HCT116 (cell line): ENCODE results near the gene ACACA. TPM values are rescaled to one million over a fixed set of nuclear protein-coding genes. Genes with fewer than 3 reads are reported as not detected.

Experiments
- ATAC-seq: fragments of 200-7000 bp; cut with Tn5 transposase; 2 replicates; pipeline ENCODE4 v1.9.1; 2020; ENCODE audit warnings: mild to moderate bottlenecking, moderate library complexity
- BruUV-seq: library from RNA; stranded (reverse); fragments of 400-500 nt; replicated peaks from 2 replicates; lab custom pipeline; 2021; lab: Mats Ljungman, UMichigan
- CTCF ChIA-PET: fragments of 300-600 bp; sonication (Branson Sonifier 250); formaldehyde crosslinking; loops from one replicate; lab custom pipeline; 2021; ENCODE audit warnings: antibody characterized with exemption; lab: Charles Lee
- POLR2A ChIA-PET: fragments of 300-600, 350-600 bp; sonication (Branson Sonifier 250); formaldehyde crosslinking; loops from one replicate; lab custom pipeline; 2021; ENCODE audit warnings: antibody characterized with exemption; lab: Charles Lee
- RAD21 ChIA-PET, 2 experiments: fragments of 300-600 bp; sonication (Branson Sonifier 250); formaldehyde crosslinking; loops; one replicate each; lab custom pipeline; 2023; ENCODE audit warnings: low total read pairs in 2 of 2; ENCODE audit not compliant: uncharacterized antibody in 2 of 2, unreplicated experiment in 2 of 2, low non-redundant PET in 1 of 2; lab: Charles Lee
- DNase-seq: peaks from one replicate; pipeline ENCODE4 v3.0.0-alpha.2; 2010; ENCODE audit warnings: low read depth, low spot score
- H2AFZ ChIP-seq: fragments of 200-600 bp; shearing (Covaris generic), sonication (generic); 2 replicates; pipeline ENCODE4 v1.6.1; 2017; ENCODE audit warnings: low read depth, mixed run types, mixed read lengths, antibody characterized with exemption, low read length; ENCODE audit not compliant: poor library complexity, severe bottlenecking
- H3K27ac ChIP-seq: 2 replicates; pipeline ENCODE4 v1.5.1; 2012; ENCODE audit warnings: low read depth, low read length
- H3K27me3 ChIP-seq: fragments of 200-600 bp; sonication (generic); 2 replicates; pipeline ENCODE4 v1.6.1; 2016; ENCODE audit warnings: mixed run types, low read length, mixed read lengths; ENCODE audit not compliant: insufficient read depth
- H3K36me3 ChIP-seq, 2 experiments: fragments of 200-500 bp in 1 of 2; fragments of 200-600 bp in 1 of 2; sonication (Bioruptor generic) in 1 of 2; sonication (generic) in 1 of 2; 2 replicates each; pipeline versions ENCODE4 v1.5.1 to v1.6.1; 2014 to 2016; ENCODE audit warnings: low read length in 2 of 2, inconsistent platforms in 1 of 2, mixed read lengths in 1 of 2, mixed run types in 1 of 2; ENCODE audit not compliant: insufficient read depth in 2 of 2, control insufficient read depth in 1 of 2
- H3K4me1 ChIP-seq, 2 experiments: fragments of 200-600 bp in 1 of 2; sonication (generic) in 1 of 2; 2 replicates each; pipeline versions ENCODE4 v1.5.1 to v1.6.1; 2012 to 2017; ENCODE audit warnings: low read length in 2 of 2, inconsistent platforms in 1 of 2, mild to moderate bottlenecking in 1 of 2, mixed read lengths in 1 of 2, mixed run types in 1 of 2, moderate library complexity in 1 of 2; ENCODE audit not compliant: insufficient read depth in 2 of 2, control insufficient read depth in 1 of 2
- H3K4me2 ChIP-seq: fragments of 200-600 bp; sonication (generic); 2 replicates; pipeline ENCODE4 v1.6.1; 2017; ENCODE audit warnings: mixed run types, low read length, mixed read lengths
- H3K4me3 ChIP-seq, 2 experiments: fragments of 200-600 bp in 1 of 2; sonication (generic) in 1 of 2; replicated peaks in 1 of 2; 2 replicates each; pipeline ENCODE4 v1.5.1; 2011 to 2016; ENCODE audit warnings: low read length in 2 of 2, control low read depth in 1 of 2, low read depth in 1 of 2, mild to moderate bottlenecking in 1 of 2, mixed read lengths in 1 of 2, mixed run types in 1 of 2
- H3K79me2 ChIP-seq: fragments of 200-600 bp; sonication (generic); 2 replicates; pipeline ENCODE4 v1.6.1; 2017; ENCODE audit warnings: mild to moderate bottlenecking, mixed run types, low read length, moderate library complexity, mixed read lengths; ENCODE audit not compliant: insufficient read depth
- H3K9ac ChIP-seq: fragments of 200-600 bp; sonication (generic); 2 replicates; pipeline ENCODE4 v1.6.1; 2016; ENCODE audit warnings: low read length, mixed read lengths
- H3K9me2 ChIP-seq: fragments of 200-600 bp; sonication (generic), shearing (Covaris generic); 2 replicates; pipeline ENCODE4 v1.6.1; 2017; ENCODE audit warnings: mixed run types, mild to moderate bottlenecking, moderate library complexity; ENCODE audit not compliant: insufficient read depth
- H3K9me3 ChIP-seq, 2 experiments: fragments of 200-500 bp in 1 of 2; fragments of 200-600 bp in 1 of 2; sonication (Bioruptor generic) in 1 of 2; sonication (generic) in 1 of 2; 2 replicates each; pipeline ENCODE4 v1.6.1; 2014 to 2017; ENCODE audit warnings: low read length in 2 of 2, mixed read lengths in 2 of 2, inconsistent platforms in 1 of 2, low read depth in 1 of 2, mild to moderate bottlenecking in 1 of 2, mixed run types in 1 of 2, moderate library complexity in 1 of 2; ENCODE audit not compliant: control insufficient read depth in 1 of 2, insufficient read depth in 1 of 2
- H4K20me1 ChIP-seq: fragments of 200-600 bp; sonication (generic), shearing (Covaris generic); 2 replicates; pipeline ENCODE4 v1.6.1; 2017; ENCODE audit warnings: mixed run types, mild to moderate bottlenecking, moderate library complexity; ENCODE audit not compliant: insufficient read depth
- CBX3 ChIP-seq: IDR thresholded peaks from 2 replicates; pipeline ENCODE4 v1.6.1; 2012; ENCODE audit warnings: low read depth
- ELF1 ChIP-seq: IDR thresholded peaks from 2 replicates; pipeline ENCODE4 v1.6.1; 2012; ENCODE audit warnings: low read depth, borderline replicate concordance
- EZH2 ChIP-seq: fragments of 200-600 bp; sonication (generic); IDR thresholded peaks from 2 replicates; pipeline ENCODE4 v1.6.1; 2017; ENCODE audit warnings: antibody characterized with exemption, mixed run types
- EZH2phosphoT487 ChIP-seq: fragments of 200-600 bp; IDR thresholded peaks from 2 replicates; pipeline ENCODE4 v1.6.1; 2018; ENCODE audit warnings: antibody characterized with exemption, borderline replicate concordance
- FOSL1 ChIP-seq: IDR thresholded peaks from 2 replicates; pipeline ENCODE4 v1.6.1; 2012; ENCODE audit warnings: low read depth
- POLR2A ChIP-seq: IDR thresholded peaks from 2 replicates; pipeline ENCODE4 v1.7.0; 2011; ENCODE audit warnings: borderline replicate concordance; ENCODE audit not compliant: insufficient read depth, insufficient read length; ENCODE audit errors: extremely low read depth
- POLR2AphosphoS5 ChIP-seq: IDR thresholded peaks from 2 replicates; pipeline ENCODE4 v1.6.1; 2011; ENCODE audit warnings: mild to moderate bottlenecking, low read depth, low read length, moderate library complexity
- RAD21 ChIP-seq: IDR thresholded peaks from 2 replicates; pipeline ENCODE4 v1.6.1; 2012; ENCODE audit warnings: low read depth, mild to moderate bottlenecking
- SIN3A ChIP-seq: IDR thresholded peaks from 2 replicates; pipeline ENCODE4 v1.6.1; 2012; ENCODE audit warnings: low read depth
- SP1 ChIP-seq: IDR thresholded peaks from 2 replicates; pipeline ENCODE4 v1.6.1; 2012; ENCODE audit warnings: low read depth
- SRF ChIP-seq: IDR thresholded peaks from 2 replicates; pipeline ENCODE4 v1.6.1; 2012; ENCODE audit warnings: low read depth
- TCF7L2 ChIP-seq: IDR thresholded peaks from 2 replicates; pipeline ENCODE4 v1.7.0; 2011; ENCODE audit warnings: borderline replicate concordance, inconsistent platforms; ENCODE audit not compliant: insufficient read depth, insufficient read length; ENCODE audit errors: extremely low read depth
- YY1 ChIP-seq: IDR thresholded peaks from 2 replicates; pipeline ENCODE4 v1.6.1; 2011; ENCODE audit warnings: low read length, low read depth, moderate library complexity, mild to moderate bottlenecking; ENCODE audit not compliant: insufficient replicate concordance; ENCODE audit errors: extremely low read depth
- ZFX ChIP-seq: fragments of 450-650 bp; IDR thresholded peaks from 2 replicates; pipeline ENCODE4 v1.6.1; 2017
- ZNF274 ChIP-seq: fragments of 200-500 bp; sonication (Bioruptor generic); IDR thresholded peaks from 2 replicates; pipeline ENCODE4 v1.6.1; 2014; ENCODE audit warnings: mild to moderate bottlenecking, low read depth, low read length, inconsistent platforms
- intact Hi-C: fragments of 100-400 bp; cut with micrococcal nuclease; formaldehyde crosslinking; loops from 2 replicates; pipeline ENCODE4 v1.10.0; 2022
- total RNA-seq: library from RNA; stranded (reverse); gene quantifications from one replicate; pipeline ENCODE4 v1.2.1, GENCODE V29; 2021; ENCODE audit not compliant: unreplicated experiment
- TF ChIP-seq, protein P1 (sequence below), 3 experiments: fragments of 200-600 bp in 1 of 3; sonication (generic) in 1 of 3; IDR thresholded peaks in 2 of 3; conservative IDR thresholded peaks in 1 of 3; 2 replicates each; pipeline ENCODE4 v1.5.1; 2012 to 2017; ENCODE audit warnings: low read depth in 2 of 3, low read length in 2 of 3, antibody characterized with exemption in 1 of 3, borderline replicate concordance in 1 of 3, control low read depth in 1 of 3, mild to moderate bottlenecking in 1 of 3, mixed read lengths in 1 of 3, mixed run types in 1 of 3, moderate library complexity in 1 of 3; ENCODE audit not compliant: insufficient read depth in 1 of 3
- TF ChIP-seq, protein P2 (sequence below): IDR thresholded peaks from 2 replicates; pipeline ENCODE4 v1.6.1; 2012
- TF ChIP-seq, protein P3 (sequence below): IDR thresholded peaks from 2 replicates; pipeline ENCODE4 v1.6.1; 2012; ENCODE audit warnings: low read depth
- TF ChIP-seq, protein P4 (sequence below): IDR thresholded peaks from 2 replicates; pipeline ENCODE4 v1.6.1; 2012
- TF ChIP-seq, protein P5 (sequence below): IDR thresholded peaks from 2 replicates; pipeline ENCODE4 v1.6.1; 2011; ENCODE audit warnings: mild to moderate bottlenecking, low read length, moderate library complexity; ENCODE audit not compliant: insufficient replicate concordance; ENCODE audit errors: extremely low read depth

Gene ACACA
- total RNA-seq, 1 experiment from 2014 or later, result 161 TPM

DNA sequence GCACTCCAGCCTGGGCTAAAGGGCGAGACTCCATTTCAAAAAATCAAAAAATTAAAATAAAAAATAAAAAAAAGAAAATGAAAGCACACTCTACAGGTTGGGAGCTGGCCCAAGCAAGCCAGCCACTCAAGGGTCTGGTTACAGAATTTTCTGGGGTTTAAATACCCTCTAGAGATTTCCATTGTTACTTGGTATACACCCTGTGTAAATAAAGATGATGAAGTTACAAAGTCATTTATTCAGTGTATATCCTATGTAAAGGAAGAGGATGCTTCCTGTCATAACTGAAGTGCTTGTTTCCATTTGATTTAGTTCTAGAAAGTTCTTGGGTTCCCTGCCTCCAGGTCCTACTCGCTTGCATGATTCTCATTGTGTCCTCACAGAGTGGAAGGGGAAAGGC lies 110.7 kb downstream of the ACACA start:
- no peaks in the 10 kb centered on the region for H3K36me3 ChIP-seq
- H3K9ac ChIP-seq, result no peak overlapping the region
- H3K4me3 ChIP-seq, result no peak overlapping the region
- ATAC-seq (no peak), DNase-seq (no peak)
- H3K4me2 ChIP-seq, result no peak overlapping the region
- no peaks in the 10 kb centered on the region for H3K9me3 ChIP-seq
- CTCF ChIA-PET, result interaction anchor here (0.6 kb wide), 1 partner anchor 79 kb away, joined by 6 read pairs; no protein-coding TSS in a partner anchor
- H4K20me1 ChIP-seq, result peaks cover 2% of the 10 kb centered on the region; the same call in 1 of the 2 replicates
- no peaks in the 10 kb centered on the region for H3K27me3 ChIP-seq
- H2AFZ ChIP-seq, result no peak overlapping the region
- peaks cover 69% of the 10 kb centered on the region for H3K79me2 ChIP-seq
- no peaks in the 10 kb centered on the region for H3K9me2 ChIP-seq
- no TSS peak for BruUV-seq
- H3K27ac ChIP-seq, result no peak overlapping the region
- peaks cover 25 to 38% of the 10 kb centered on the region in 2 experiments for H3K4me1 ChIP-seq
- intact Hi-C loops, result no loop called here
- no peak for TF ChIP-seq ZNF274
- no peak for TF ChIP-seq YY1
- no peak for TF ChIP-seq FOSL1
- no peak for TF ChIP-seq ZFX
- TF ChIP-seq POLR2AphosphoS5, result no peak
- TF ChIP-seq ELF1, result no peak
- TF ChIP-seq EZH2, result no peak
- no peak for TF ChIP-seq SIN3A
- TF ChIP-seq, protein P1, sequence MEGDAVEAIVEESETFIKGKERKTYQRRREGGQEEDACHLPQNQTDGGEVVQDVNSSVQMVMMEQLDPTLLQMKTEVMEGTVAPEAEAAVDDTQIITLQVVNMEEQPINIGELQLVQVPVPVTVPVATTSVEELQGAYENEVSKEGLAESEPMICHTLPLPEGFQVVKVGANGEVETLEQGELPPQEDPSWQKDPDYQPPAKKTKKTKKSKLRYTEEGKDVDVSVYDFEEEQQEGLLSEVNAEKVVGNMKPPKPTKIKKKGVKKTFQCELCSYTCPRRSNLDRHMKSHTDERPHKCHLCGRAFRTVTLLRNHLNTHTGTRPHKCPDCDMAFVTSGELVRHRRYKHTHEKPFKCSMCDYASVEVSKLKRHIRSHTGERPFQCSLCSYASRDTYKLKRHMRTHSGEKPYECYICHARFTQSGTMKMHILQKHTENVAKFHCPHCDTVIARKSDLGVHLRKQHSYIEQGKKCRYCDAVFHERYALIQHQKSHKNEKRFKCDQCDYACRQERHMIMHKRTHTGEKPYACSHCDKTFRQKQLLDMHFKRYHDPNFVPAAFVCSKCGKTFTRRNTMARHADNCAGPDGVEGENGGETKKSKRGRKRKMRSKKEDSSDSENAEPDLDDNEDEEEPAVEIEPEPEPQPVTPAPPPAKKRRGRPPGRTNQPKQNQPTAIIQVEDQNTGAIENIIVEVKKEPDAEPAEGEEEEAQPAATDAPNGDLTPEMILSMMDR (IDR thresholded peaks at IDR 0.05 in 2 of 3, conservative IDR thresholded peaks at IDR 0.05 in 1 of 3; ENCODE audit: borderline replicate concordance in 1 of 3, insufficient read depth in 1 of 3, low read depth in 2 of 3, low read length in 2 of 3), result no peak
- no peak for TF ChIP-seq TCF7L2
- TF ChIP-seq POLR2A, result no peak
- TF ChIP-seq SP1, result no peak
- TF ChIP-seq, protein P2, sequence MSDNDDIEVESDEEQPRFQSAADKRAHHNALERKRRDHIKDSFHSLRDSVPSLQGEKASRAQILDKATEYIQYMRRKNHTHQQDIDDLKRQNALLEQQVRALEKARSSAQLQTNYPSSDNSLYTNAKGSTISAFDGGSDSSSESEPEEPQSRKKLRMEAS, result no peak
- TF ChIP-seq CBX3, result no peak
- TF ChIP-seq EZH2phosphoT487, result no peak
- no peak for TF ChIP-seq RAD21
- TF ChIP-seq, protein P3, sequence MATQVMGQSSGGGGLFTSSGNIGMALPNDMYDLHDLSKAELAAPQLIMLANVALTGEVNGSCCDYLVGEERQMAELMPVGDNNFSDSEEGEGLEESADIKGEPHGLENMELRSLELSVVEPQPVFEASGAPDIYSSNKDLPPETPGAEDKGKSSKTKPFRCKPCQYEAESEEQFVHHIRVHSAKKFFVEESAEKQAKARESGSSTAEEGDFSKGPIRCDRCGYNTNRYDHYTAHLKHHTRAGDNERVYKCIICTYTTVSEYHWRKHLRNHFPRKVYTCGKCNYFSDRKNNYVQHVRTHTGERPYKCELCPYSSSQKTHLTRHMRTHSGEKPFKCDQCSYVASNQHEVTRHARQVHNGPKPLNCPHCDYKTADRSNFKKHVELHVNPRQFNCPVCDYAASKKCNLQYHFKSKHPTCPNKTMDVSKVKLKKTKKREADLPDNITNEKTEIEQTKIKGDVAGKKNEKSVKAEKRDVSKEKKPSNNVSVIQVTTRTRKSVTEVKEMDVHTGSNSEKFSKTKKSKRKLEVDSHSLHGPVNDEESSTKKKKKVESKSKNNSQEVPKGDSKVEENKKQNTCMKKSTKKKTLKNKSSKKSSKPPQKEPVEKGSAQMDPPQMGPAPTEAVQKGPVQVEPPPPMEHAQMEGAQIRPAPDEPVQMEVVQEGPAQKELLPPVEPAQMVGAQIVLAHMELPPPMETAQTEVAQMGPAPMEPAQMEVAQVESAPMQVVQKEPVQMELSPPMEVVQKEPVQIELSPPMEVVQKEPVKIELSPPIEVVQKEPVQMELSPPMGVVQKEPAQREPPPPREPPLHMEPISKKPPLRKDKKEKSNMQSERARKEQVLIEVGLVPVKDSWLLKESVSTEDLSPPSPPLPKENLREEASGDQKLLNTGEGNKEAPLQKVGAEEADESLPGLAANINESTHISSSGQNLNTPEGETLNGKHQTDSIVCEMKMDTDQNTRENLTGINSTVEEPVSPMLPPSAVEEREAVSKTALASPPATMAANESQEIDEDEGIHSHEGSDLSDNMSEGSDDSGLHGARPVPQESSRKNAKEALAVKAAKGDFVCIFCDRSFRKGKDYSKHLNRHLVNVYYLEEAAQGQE, result no peak
- TF ChIP-seq, protein P4, sequence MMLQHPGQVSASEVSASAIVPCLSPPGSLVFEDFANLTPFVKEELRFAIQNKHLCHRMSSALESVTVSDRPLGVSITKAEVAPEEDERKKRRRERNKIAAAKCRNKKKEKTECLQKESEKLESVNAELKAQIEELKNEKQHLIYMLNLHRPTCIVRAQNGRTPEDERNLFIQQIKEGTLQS, result no peak
- TF ChIP-seq, protein P5, sequence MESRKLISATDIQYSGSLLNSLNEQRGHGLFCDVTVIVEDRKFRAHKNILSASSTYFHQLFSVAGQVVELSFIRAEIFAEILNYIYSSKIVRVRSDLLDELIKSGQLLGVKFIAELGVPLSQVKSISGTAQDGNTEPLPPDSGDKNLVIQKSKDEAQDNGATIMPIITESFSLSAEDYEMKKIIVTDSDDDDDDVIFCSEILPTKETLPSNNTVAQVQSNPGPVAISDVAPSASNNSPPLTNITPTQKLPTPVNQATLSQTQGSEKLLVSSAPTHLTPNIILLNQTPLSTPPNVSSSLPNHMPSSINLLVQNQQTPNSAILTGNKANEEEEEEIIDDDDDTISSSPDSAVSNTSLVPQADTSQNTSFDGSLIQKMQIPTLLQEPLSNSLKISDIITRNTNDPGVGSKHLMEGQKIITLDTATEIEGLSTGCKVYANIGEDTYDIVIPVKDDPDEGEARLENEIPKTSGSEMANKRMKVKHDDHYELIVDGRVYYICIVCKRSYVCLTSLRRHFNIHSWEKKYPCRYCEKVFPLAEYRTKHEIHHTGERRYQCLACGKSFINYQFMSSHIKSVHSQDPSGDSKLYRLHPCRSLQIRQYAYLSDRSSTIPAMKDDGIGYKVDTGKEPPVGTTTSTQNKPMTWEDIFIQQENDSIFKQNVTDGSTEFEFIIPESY, result no peak
- TF ChIP-seq SRF, result no peak
- RAD21 ChIA-PET, result no interaction called here
- POLR2A ChIA-PET, result no interaction called here
